SK-N-SH treated with all-trans-retinoic acid at 6 μM for 48 hours (cell line): Measurements from ENCODE around the gene ROCK2.

Experiments used
- CREB5 ChIP-seq: fragments of 250-450 bp; sonication (Bioruptor Pico); IDR thresholded peaks from 2 replicates; pipeline ENCODE4 v1.5.1; 2020; ENCODE audit warnings: low read depth, mild to moderate bottlenecking, moderate library complexity
- ESRRG ChIP-seq: fragments of 250-450 bp; sonication (Bioruptor Pico); IDR thresholded peaks from 2 replicates; pipeline ENCODE4 v1.6.1; 2021; ENCODE audit warnings: mild to moderate bottlenecking
- OSR1 ChIP-seq: fragments of 250-450 bp; sonication (Bioruptor Pico); IDR thresholded peaks from 2 replicates; pipeline ENCODE4 v1.8.0; 2022; ENCODE audit warnings: moderate library complexity, mild to moderate bottlenecking, inconsistent platforms
- PATZ1 ChIP-seq: fragments of 250-450 bp; sonication (Bioruptor Pico); IDR thresholded peaks from 2 replicates; pipeline ENCODE4 v1.8.0; 2020; ENCODE audit warnings: mild to moderate bottlenecking, moderate library complexity, borderline replicate concordance
- POU6F1 ChIP-seq: fragments of 250-450 bp; sonication (Bioruptor Pico); IDR thresholded peaks from 2 replicates; pipeline ENCODE4 v1.8.0; 2021; ENCODE audit warnings: low read depth, mild to moderate bottlenecking, moderate library complexity, borderline replicate concordance
- RARB ChIP-seq: fragments of 250-450 bp; sonication (Bioruptor Pico); IDR thresholded peaks from 2 replicates; pipeline ENCODE4 v1.8.0; 2021; ENCODE audit warnings: mild to moderate bottlenecking, moderate library complexity
- SNAI2 ChIP-seq: fragments of 250-450 bp; sonication (Bioruptor Pico); IDR thresholded peaks from 2 replicates; pipeline ENCODE4 v1.5.0; 2020; ENCODE audit warnings: mild to moderate bottlenecking, moderate library complexity
- TOX ChIP-seq: fragments of 250-450 bp; sonication (Bioruptor Pico); IDR thresholded peaks from 2 replicates; pipeline ENCODE4 v1.8.0; 2021; ENCODE audit warnings: mild to moderate bottlenecking, moderate library complexity, borderline replicate concordance
- ZC3H10 ChIP-seq: fragments of 250-450 bp; sonication (Bioruptor Pico); IDR thresholded peaks from 2 replicates; pipeline ENCODE4 v1.5.1; 2021; ENCODE audit warnings: mild to moderate bottlenecking, moderate library complexity
- ZFP3 ChIP-seq: fragments of 250-450 bp; sonication (Bioruptor Pico); IDR thresholded peaks from 2 replicates; pipeline ENCODE4 v1.5.0; 2020; ENCODE audit warnings: mild to moderate bottlenecking, moderate library complexity
- ZFP30 ChIP-seq: fragments of 450-650 bp; formaldehyde crosslinking; IDR thresholded peaks from 2 replicates; pipeline ENCODE4 v1.5.0; 2022; ENCODE audit warnings: mild to moderate bottlenecking, moderate library complexity
- ZNF70 ChIP-seq: fragments of 450-650 bp; formaldehyde crosslinking; IDR thresholded peaks from 2 replicates; pipeline ENCODE4 v1.5.0; 2020; ENCODE audit warnings: mild to moderate bottlenecking, moderate library complexity

- TF ChIP-seq PATZ1 (CRISPR knock-in tag) (no peak), OSR1 (CRISPR knock-in tag) (no peak), SNAI2 (no peak), TOX (no peak), RARB (CRISPR knock-in tag) (no peak), ZFP3 (CRISPR knock-in tag) (no peak), ZC3H10 (CRISPR knock-in tag) (no peak), ZNF70 (CRISPR knock-in tag) (no peak), ESRRG (CRISPR knock-in tag) (no peak), POU6F1 (CRISPR knock-in tag) (no peak), CREB5 (CRISPR knock-in tag) (no peak), ZFP30 (CRISPR knock-in tag) (no peak)
Observed at GRCh38 chr2:11307764-11308415, 36.5 kb downstream of the ROCK2 start.
